ENCODE data around the gene DPM1. TPM values are rescaled to one million over a fixed set of nuclear protein-coding genes. Genes with fewer than 3 reads are reported as not detected.

DPM1 gene
- total RNA-seq, 2 donors from 2014 or later, result 18.1 to 32.7 TPM

GRCh38 chr20:50995506-50995905, 37.2 kb upstream of the DPM1 start:
- intact Hi-C loops (cut with DNase I), result no loop called here
- Histone ChIP-seq H3K27ac (no peak overlapping the region), H3K9me3 (no peaks in the 10 kb centered on the region), H3K4me1 (no peaks in the 10 kb centered on the region), H3K4me3 (no peak overlapping the region), H3K27me3 (no peaks in the 10 kb centered on the region), H3K36me3 (replicated peaks in 1 of 2; ENCODE audit: insufficient read depth in 1 of 2, low read depth in 2 of 2) (no peaks in the 10 kb centered on the region)
- WGBS, 2 donors, result 79 to 86% methylated on average over 5 of the region's 5 CpGs
- no peak for ATAC-seq
- no peak for DNase-seq
- TF ChIP-seq CTCF (IDR thresholded peaks at IDR 0.05) (no peak), POLR2A (IDR thresholded peaks at IDR 0.05) (no peak)

GRCh38 chr20:50993876-50994275, 35.5 kb upstream of the DPM1 start:
- 65 to 79% methylated on average over 9 of the region's 9 CpGs for WGBS, 2 donors
- Histone ChIP-seq H3K4me3 (no peak overlapping the region), H3K36me3 (replicated peaks in 1 of 2; ENCODE audit: insufficient read depth in 1 of 2, low read depth in 2 of 2) (no peaks in the 10 kb centered on the region), H3K9me3 (no peaks in the 10 kb centered on the region), H3K27ac (no peak overlapping the region), H3K4me1 (no peaks in the 10 kb centered on the region), H3K27me3 (no peaks in the 10 kb centered on the region)
- TF ChIP-seq CTCF (IDR thresholded peaks at IDR 0.05) (no peak), POLR2A (IDR thresholded peaks at IDR 0.05) (no peak)
- ATAC-seq, result no peak
- intact Hi-C loops (cut with DNase I), result loop anchor here (5.0 kb wide), 1 partner anchor 313 kb away; no protein-coding TSS in a partner anchor
- no peak for DNase-seq

- TF ChIP-seq CTCF (IDR thresholded peaks at IDR 0.05) (peak in 6 of 7 experiments; percentile 16 to 49 (median 34)), POLR2A (IDR thresholded peaks at IDR 0.05) (no peak)
- WGBS, 2 donors, result 24 to 30% methylated on average over 12 to 13 of the region's 13 CpGs
- Histone ChIP-seq H3K27me3 (no peaks in the 10 kb centered on the region), H3K9me3 (no peaks in the 10 kb centered on the region), H3K27ac (no peak overlapping the region), H3K36me3 (replicated peaks in 1 of 2; ENCODE audit: insufficient read depth in 1 of 2, low read depth in 2 of 2) (no peaks in the 10 kb centered on the region), H3K4me3 (no peak overlapping the region), H3K4me1 (no peaks in the 10 kb centered on the region)
- peak in 1 of 4 donors; percentile 20 for DNase-seq
- peak; percentile 48 for ATAC-seq
- intact Hi-C loops (cut with DNase I), result loop anchor here (5.0 kb wide), 1 partner anchor 314 kb away; no protein-coding TSS in a partner anchor
Measured at GRCh38 chr20:50992733-50993457, 34.6 kb upstream of the DPM1 start.

GRCh38 chr20:50992336-50992732, 34.0 kb upstream of the DPM1 start:
- Histone ChIP-seq H3K9me3 (no peaks in the 10 kb centered on the region), H3K27me3 (no peaks in the 10 kb centered on the region), H3K27ac (no peak overlapping the region), H3K4me1 (peaks cover 3% of the 10 kb centered on the region), H3K4me3 (no peak overlapping the region), H3K36me3 (replicated peaks in 1 of 2; ENCODE audit: insufficient read depth in 1 of 2, low read depth in 2 of 2) (no peaks in the 10 kb centered on the region)
- DNase-seq (no peak), ATAC-seq (no peak)
- 45 to 52% methylated on average over 4 of the region's 4 CpGs for WGBS, 2 donors
- TF ChIP-seq CTCF (IDR thresholded peaks at IDR 0.05) (no peak), POLR2A (IDR thresholded peaks at IDR 0.05) (no peak)
- intact Hi-C loops (cut with DNase I), result loop anchor here (5.0 kb wide), 1 partner anchor 315 kb away; no protein-coding TSS in a partner anchor

GRCh38 chr20:50991076-50991475, 32.7 kb upstream of the DPM1 start:
- Histone ChIP-seq H3K4me3 (no peak overlapping the region), H3K27ac (no peak overlapping the region), H3K4me1 (peaks cover 3% of the 10 kb centered on the region), H3K36me3 (replicated peaks in 1 of 2; ENCODE audit: insufficient read depth in 1 of 2, low read depth in 2 of 2) (no peaks in the 10 kb centered on the region), H3K27me3 (no peaks in the 10 kb centered on the region), H3K9me3 (no peaks in the 10 kb centered on the region)
- WGBS, 2 donors, result 49 to 66% methylated on average over 2 to 3 of the region's 3 CpGs
- no peak for TF ChIP-seq CTCF (IDR thresholded peaks at IDR 0.05)
- no peak for TF ChIP-seq POLR2A (IDR thresholded peaks at IDR 0.05)
- DNase-seq (no peak), ATAC-seq (no peak)
- intact Hi-C loops (cut with DNase I), result loop anchor here (5.0 kb wide), 1 partner anchor 316 kb away; no protein-coding TSS in a partner anchor
